Neutrophil (primary cell): ENCODE measurements around the gene ZNF182.
"Not testable (repeated sequence)": the region's sequence is repeated elsewhere in the genome, so short reads cannot be mapped to it uniquely, and the experiment has no call there.

ENCODE experiments used
- H3K27ac ChIP-seq: fragments of 200-600 bp; sonication (generic); 2 replicates; pipeline ENCODE4 v1.5.1; 2016; ENCODE audit warnings: mild to moderate bottlenecking, moderate library complexity
- H3K27me3 ChIP-seq: fragments of 200-600 bp; sonication (generic); 2 replicates; pipeline ENCODE4 v1.6.0; 2016; ENCODE audit warnings: mild to moderate bottlenecking
- H3K36me3 ChIP-seq: fragments of 200-600 bp; sonication (generic); 2 replicates; pipeline ENCODE4 v1.5.1; 2017
- H3K4me1 ChIP-seq, 2 experiments: fragments of 200-600 bp in 1 of 2; sonication (generic) in 1 of 2; 1 replicate in 1 of 2; 2 replicates in 1 of 2; pipeline versions ENCODE4 v1.5.1 to v1.6.1; 2013 to 2016; ENCODE audit warnings: low read depth in 1 of 2, low read length in 1 of 2, mild to moderate bottlenecking in 1 of 2, moderate library complexity in 1 of 2; ENCODE audit not compliant: control insufficient read depth in 1 of 2, insufficient read depth in 1 of 2
- H3K4me3 ChIP-seq, 2 experiments: fragments of 200-600 bp in 1 of 2; sonication (generic) in 1 of 2; 1 replicate in 1 of 2; 2 replicates in 1 of 2; pipeline ENCODE4 v1.5.1; 2013 to 2016; ENCODE audit warnings: low read depth in 1 of 2, low read length in 1 of 2, mild to moderate bottlenecking in 1 of 2, moderate library complexity in 1 of 2
- H3K9me3 ChIP-seq: fragments of 200-600 bp; sonication (generic); 2 replicates; pipeline ENCODE4 v1.5.1; 2016
- TF ChIP-seq, protein P1 (sequence below): fragments of 200-600 bp; sonication (generic); IDR thresholded peaks from 2 replicates; pipeline ENCODE4 v1.5.1; 2016; ENCODE audit warnings: antibody characterized with exemption

Gene ZNF182

GRCh38 chrX:47933946-47934345 lies 69.8 kb downstream of the ZNF182 start:
- no peak overlapping the region for H3K27ac ChIP-seq
- H3K27me3 ChIP-seq: no peaks in the 10 kb centered on the region
- no peaks in the 10 kb centered on the region for H3K9me3 ChIP-seq
- TF ChIP-seq, protein P1, sequence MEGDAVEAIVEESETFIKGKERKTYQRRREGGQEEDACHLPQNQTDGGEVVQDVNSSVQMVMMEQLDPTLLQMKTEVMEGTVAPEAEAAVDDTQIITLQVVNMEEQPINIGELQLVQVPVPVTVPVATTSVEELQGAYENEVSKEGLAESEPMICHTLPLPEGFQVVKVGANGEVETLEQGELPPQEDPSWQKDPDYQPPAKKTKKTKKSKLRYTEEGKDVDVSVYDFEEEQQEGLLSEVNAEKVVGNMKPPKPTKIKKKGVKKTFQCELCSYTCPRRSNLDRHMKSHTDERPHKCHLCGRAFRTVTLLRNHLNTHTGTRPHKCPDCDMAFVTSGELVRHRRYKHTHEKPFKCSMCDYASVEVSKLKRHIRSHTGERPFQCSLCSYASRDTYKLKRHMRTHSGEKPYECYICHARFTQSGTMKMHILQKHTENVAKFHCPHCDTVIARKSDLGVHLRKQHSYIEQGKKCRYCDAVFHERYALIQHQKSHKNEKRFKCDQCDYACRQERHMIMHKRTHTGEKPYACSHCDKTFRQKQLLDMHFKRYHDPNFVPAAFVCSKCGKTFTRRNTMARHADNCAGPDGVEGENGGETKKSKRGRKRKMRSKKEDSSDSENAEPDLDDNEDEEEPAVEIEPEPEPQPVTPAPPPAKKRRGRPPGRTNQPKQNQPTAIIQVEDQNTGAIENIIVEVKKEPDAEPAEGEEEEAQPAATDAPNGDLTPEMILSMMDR: no peak
- no peaks in the 10 kb centered on the region for H3K4me1 ChIP-seq
- H3K4me3 ChIP-seq: no peak overlapping the region
- H3K36me3 ChIP-seq: no peaks in the 10 kb centered on the region

DNA sequence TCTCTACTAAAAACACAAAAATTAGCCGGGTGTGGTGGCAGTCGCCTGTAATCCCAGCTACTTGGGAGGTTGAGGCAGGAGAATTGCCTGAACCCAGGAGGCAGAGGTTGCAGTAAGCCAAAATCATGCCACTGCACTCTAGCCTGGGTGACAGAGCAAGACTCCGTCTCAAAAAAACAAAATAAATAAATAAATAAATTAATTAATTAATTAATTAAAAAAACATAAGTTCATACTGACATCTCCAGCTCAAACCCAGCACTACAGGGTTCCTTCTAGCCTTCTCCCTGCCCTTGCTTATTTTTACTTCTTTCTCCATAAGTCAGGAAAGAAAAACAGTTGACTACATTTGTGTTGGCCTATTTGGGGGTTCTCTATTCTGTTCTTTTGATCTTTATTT lies 71.8 kb downstream of the ZNF182 start:
- not testable (repeated sequence) for H3K36me3 ChIP-seq, H3K4me1 ChIP-seq, H3K27ac ChIP-seq, H3K27me3 ChIP-seq, H3K9me3 ChIP-seq, H3K4me3 ChIP-seq

- no peaks in the 10 kb centered on the region for H3K36me3 ChIP-seq
- TF ChIP-seq, protein P1: no peak
- no peaks in the 10 kb centered on the region for H3K27me3 ChIP-seq
- no peak overlapping the region for H3K27ac ChIP-seq
- H3K4me1 ChIP-seq: no peaks in the 10 kb centered on the region
- H3K4me3 ChIP-seq: no peak overlapping the region
- H3K9me3 ChIP-seq: no peaks in the 10 kb centered on the region
These were observed 76.6 kb downstream of the ZNF182 start for GRCh38 chrX:47927212-47927611.
